ENCODE data around the gene ZNF197. TPM values are rescaled to one million over a fixed set of nuclear protein-coding genes. Genes with fewer than 3 reads are reported as not detected.
"Not testable (repeated sequence)": the region's sequence is repeated elsewhere in the genome, so short reads cannot be mapped to it uniquely, and the experiment has no call there.

Gene ZNF197
- total and polyA plus RNA-seq, 10 of the 15 experiments (the other 5 are each of a cell fraction or from before 2014, with no cell fraction given) = 3.2 to 16.6 (median 9.7) TPM

DNA sequence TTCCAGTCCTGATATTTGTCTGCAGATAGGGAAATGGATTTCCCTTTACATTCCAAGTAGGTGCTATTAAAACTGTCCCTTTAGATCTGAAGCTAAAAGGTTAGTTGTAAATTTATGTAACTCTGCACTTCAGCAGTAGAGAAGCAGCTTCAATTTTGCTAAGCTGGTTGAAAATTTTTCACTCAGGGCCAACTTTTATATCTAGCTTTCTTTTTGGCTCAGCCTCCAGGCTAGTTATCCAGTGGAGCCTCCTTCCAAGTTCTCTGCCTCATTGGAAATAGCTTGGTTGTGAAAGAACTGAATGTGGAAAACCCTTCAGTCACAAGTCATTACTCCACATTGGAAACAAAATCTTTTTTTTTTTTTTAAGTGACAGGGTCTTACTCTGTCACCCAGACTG lies 48.2 kb upstream of the ZNF197 start:
- Histone ChIP-seq H3K4me2 (ENCODE audit: control insufficient read depth, insufficient read depth) (no peak overlapping the region), H2AFZ (ENCODE audit: control insufficient read depth, low read depth, low read length) (no peak overlapping the region), H3K27ac (ENCODE audit: control insufficient read depth, insufficient read depth) (no peak overlapping the region), H3K79me2 (ENCODE audit: control insufficient read depth, insufficient read depth, low read length) (no peaks in the 10 kb centered on the region), H3K27me3 (replicated peaks in 1 of 2; ENCODE audit: control insufficient read depth in 2 of 2, insufficient read depth in 2 of 2, low read length in 1 of 2) (no peaks in the 10 kb centered on the region), H3K36me3 (ENCODE audit: control insufficient read depth in 2 of 2, insufficient read depth in 2 of 2, low read length in 1 of 2) (no peaks in the 10 kb centered on the region), H3K9ac (ENCODE audit: control insufficient read depth, insufficient read depth, low read length) (no peak overlapping the region), H3K4me3 (no peak overlapping the region), H3K9me3 (replicated peaks; ENCODE audit: control insufficient read depth, insufficient read depth, low read length) (peaks cover 4% of the 10 kb centered on the region; the same call in 2 of the 3 replicates), H3K4me1 (ENCODE audit: control insufficient read depth, insufficient read depth, low read length) (no peaks in the 10 kb centered on the region), H4K20me1 (ENCODE audit: control insufficient read depth, insufficient read depth) (no peaks in the 10 kb centered on the region)
- no TSS peak for BruUV-seq (replicated peaks)
- FAIRE-seq (no peak), ATAC-seq (no peak), DNase-seq (ENCODE audit: low read depth, low spot score) (no peak)
- intact Hi-C loops (cut with micrococcal nuclease; ENCODE audit: unreplicated experiment) = no loop called here
- RAD21 ChIA-PET (ENCODE audit: unreplicated experiment) = no interaction called here
- no peak for TF ChIP-seq JUNB (IDR thresholded peaks at IDR 0.05)
- TF ChIP-seq, protein P1, sequence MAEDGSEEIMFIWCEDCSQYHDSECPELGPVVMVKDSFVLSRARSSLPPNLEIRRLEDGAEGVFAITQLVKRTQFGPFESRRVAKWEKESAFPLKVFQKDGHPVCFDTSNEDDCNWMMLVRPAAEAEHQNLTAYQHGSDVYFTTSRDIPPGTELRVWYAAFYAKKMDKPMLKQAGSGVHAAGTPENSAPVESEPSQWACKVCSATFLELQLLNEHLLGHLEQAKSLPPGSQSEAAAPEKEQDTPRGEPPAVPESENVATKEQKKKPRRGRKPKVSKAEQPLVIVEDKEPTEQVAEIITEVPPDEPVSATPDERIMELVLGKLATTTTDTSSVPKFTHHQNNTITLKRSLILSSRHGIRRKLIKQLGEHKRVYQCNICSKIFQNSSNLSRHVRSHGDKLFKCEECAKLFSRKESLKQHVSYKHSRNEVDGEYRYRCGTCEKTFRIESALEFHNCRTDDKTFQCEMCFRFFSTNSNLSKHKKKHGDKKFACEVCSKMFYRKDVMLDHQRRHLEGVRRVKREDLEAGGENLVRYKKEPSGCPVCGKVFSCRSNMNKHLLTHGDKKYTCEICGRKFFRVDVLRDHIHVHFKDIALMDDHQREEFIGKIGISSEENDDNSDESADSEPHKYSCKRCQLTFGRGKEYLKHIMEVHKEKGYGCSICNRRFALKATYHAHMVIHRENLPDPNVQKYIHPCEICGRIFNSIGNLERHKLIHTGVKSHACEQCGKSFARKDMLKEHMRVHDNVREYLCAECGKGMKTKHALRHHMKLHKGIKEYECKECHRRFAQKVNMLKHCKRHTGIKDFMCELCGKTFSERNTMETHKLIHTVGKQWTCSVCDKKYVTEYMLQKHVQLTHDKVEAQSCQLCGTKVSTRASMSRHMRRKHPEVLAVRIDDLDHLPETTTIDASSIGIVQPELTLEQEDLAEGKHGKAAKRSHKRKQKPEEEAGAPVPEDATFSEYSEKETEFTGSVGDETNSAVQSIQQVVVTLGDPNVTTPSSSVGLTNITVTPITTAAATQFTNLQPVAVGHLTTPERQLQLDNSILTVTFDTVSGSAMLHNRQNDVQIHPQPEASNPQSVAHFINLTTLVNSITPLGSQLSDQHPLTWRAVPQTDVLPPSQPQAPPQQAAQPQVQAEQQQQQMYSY (CRISPR knock-in tag; IDR thresholded peaks at IDR 0.05) = no peak
- no peak for TF ChIP-seq BACH1 (IDR thresholded peaks at IDR 0.05; ENCODE audit: borderline replicate concordance)
- no peak for TF ChIP-seq NR2C2 (IDR thresholded peaks at IDR 0.05; ENCODE audit: borderline replicate concordance, control insufficient read depth, insufficient read length, low read depth)
- no peak for TF ChIP-seq RBBP5 (conservative IDR thresholded peaks at IDR 0.05)
- TF ChIP-seq SMARCA5 (IDR thresholded peaks at IDR 0.05) = no peak
- CTCF ChIA-PET = interaction anchor here (0.6 kb wide), 1 partner anchor 595 kb away, joined by 5 read pairs; no protein-coding TSS in a partner anchor
- SMC1A ChIA-PET (ENCODE audit: uncharacterized antibody, unreplicated experiment) = no interaction called here
- in situ Hi-C loops (cut with MboI) = no loop called here
- POLR2A ChIA-PET = no interaction called here

DNA sequence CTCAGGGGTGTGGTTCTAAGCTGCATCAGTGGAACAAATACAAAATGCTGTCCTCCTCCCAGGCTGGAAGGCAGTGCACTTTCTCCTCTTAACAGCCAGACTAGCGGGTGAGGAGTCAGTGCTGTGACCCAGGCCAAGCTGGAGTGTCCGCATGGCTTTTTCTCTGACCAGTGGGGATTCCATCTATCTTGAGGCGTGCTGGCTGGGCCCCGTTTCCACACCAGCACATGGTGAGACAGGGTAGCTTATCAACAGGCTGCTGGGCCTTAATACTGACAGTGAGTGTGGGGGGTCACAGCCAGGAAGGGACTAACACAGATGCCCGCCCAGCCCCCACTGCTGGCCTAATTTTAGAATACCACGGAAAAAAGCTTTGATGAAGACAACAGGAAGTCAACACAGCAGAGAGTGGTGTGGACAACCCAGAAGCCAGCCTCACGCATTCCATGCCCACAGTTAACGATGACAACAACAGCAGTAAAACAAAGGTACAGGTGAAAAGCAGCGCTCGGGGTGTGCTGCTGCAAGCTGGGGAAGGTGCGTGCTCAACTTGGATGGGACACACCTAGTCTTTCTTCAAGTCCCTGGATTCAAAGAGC lies 47.4 kb upstream of the ZNF197 start:
- BruUV-seq (replicated peaks); in situ Hi-C loops (cut with MboI); H3K27me3 ChIP-seq (replicated peaks in 1 of 2; ENCODE audit: control insufficient read depth in 2 of 2, insufficient read depth in 2 of 2, low read length in 1 of 2); RAD21 ChIA-PET (ENCODE audit: unreplicated experiment); H3K4me1 ChIP-seq (ENCODE audit: control insufficient read depth, insufficient read depth, low read length); FAIRE-seq; H3K79me2 ChIP-seq (ENCODE audit: control insufficient read depth, insufficient read depth, low read length); DNase-seq (ENCODE audit: low read depth, low spot score); H3K9me3 ChIP-seq (replicated peaks; ENCODE audit: control insufficient read depth, insufficient read depth, low read length); H3K27ac ChIP-seq (ENCODE audit: control insufficient read depth, insufficient read depth); CTCF ChIA-PET; H3K36me3 ChIP-seq (ENCODE audit: control insufficient read depth in 2 of 2, insufficient read depth in 2 of 2, low read length in 1 of 2); H4K20me1 ChIP-seq (ENCODE audit: control insufficient read depth, insufficient read depth); SMC1A ChIA-PET (ENCODE audit: uncharacterized antibody, unreplicated experiment); H3K9ac ChIP-seq (ENCODE audit: control insufficient read depth, insufficient read depth, low read length); POLR2A ChIA-PET; ATAC-seq; H3K4me3 ChIP-seq; intact Hi-C loops (cut with micrococcal nuclease; ENCODE audit: unreplicated experiment); H2AFZ ChIP-seq (ENCODE audit: control insufficient read depth, low read depth, low read length); H3K4me2 ChIP-seq (ENCODE audit: control insufficient read depth, insufficient read depth): not testable (repeated sequence)
- WGBS (ENCODE audit: insufficient coverage, insufficient replicate concordance, low lambda C conversion rate, missing lambda C conversion rate) = 72% methylated on average over 11 of the region's 11 CpGs

DNA sequence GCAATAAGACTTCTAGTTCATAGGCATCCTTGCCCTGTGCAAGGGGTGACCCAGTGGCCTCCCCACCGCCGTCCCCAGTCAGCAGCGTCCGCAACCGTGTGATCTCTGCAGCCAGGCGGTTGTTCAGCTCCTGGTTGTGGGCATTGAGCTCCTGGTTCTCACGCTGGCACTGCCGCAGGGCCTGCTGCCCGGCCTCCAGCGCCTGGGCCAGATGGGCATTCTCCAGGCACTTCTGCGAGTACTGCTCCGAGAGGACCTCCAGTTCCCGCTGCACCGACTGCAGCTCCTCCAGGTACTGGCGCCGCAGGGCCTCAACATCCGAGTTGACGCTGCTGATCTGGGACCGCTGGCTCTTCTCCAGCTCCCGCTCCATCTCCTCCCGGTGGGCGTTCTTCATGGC lies 46.5 kb upstream of the ZNF197 start:
- BruUV-seq (replicated peaks); H3K4me3 ChIP-seq; H3K4me1 ChIP-seq (ENCODE audit: control insufficient read depth, insufficient read depth, low read length); H3K27ac ChIP-seq (ENCODE audit: control insufficient read depth, insufficient read depth); POLR2A ChIA-PET; H3K79me2 ChIP-seq (ENCODE audit: control insufficient read depth, insufficient read depth, low read length); FAIRE-seq; H3K9me3 ChIP-seq (replicated peaks; ENCODE audit: control insufficient read depth, insufficient read depth, low read length); H3K9ac ChIP-seq (ENCODE audit: control insufficient read depth, insufficient read depth, low read length); H3K36me3 ChIP-seq (ENCODE audit: control insufficient read depth in 2 of 2, insufficient read depth in 2 of 2, low read length in 1 of 2); CTCF ChIA-PET; H2AFZ ChIP-seq (ENCODE audit: control insufficient read depth, low read depth, low read length); ATAC-seq; H3K27me3 ChIP-seq (replicated peaks in 1 of 2; ENCODE audit: control insufficient read depth in 2 of 2, insufficient read depth in 2 of 2, low read length in 1 of 2); SMC1A ChIA-PET (ENCODE audit: uncharacterized antibody, unreplicated experiment); DNase-seq (ENCODE audit: low read depth, low spot score); RAD21 ChIA-PET (ENCODE audit: unreplicated experiment); intact Hi-C loops (cut with micrococcal nuclease; ENCODE audit: unreplicated experiment); H3K4me2 ChIP-seq (ENCODE audit: control insufficient read depth, insufficient read depth); in situ Hi-C loops (cut with MboI); H4K20me1 ChIP-seq (ENCODE audit: control insufficient read depth, insufficient read depth): not testable (repeated sequence)
- WGBS (ENCODE audit: insufficient coverage, insufficient replicate concordance, low lambda C conversion rate, missing lambda C conversion rate) = 98% methylated on average over 16 of the region's 22 CpGs

Measured in GM12878 (cell line).